H1 (cell line): ENCODE measurements around the gene TCAP. TPM values are rescaled to one million over a fixed set of nuclear protein-coding genes. Genes with fewer than 3 reads are reported as not detected.

Source experiments
- CTCF ChIA-PET: fragments of 300-600 bp; sonication (Branson Sonifier 250); formaldehyde crosslinking; loops from one replicate; lab custom pipeline; 2021; ENCODE audit not compliant: partially characterized antibody; lab: Charles Lee
- POLR2A ChIA-PET: fragments of 300-600 bp; sonication (Branson Sonifier 250); formaldehyde crosslinking; loops from one replicate; lab custom pipeline; 2021; ENCODE audit warnings: inconsistent platforms; ENCODE audit not compliant: partially characterized antibody; lab: Charles Lee
- DNase-seq, 2 experiments: peaks; one replicate each; pipeline versions ENCODE4 v3.0.0 to v3.0.0-alpha.2; 2010 to 2022; ENCODE audit warnings: low spot score in 2 of 2, low read depth in 1 of 2, mixed read lengths in 1 of 2
- FAIRE-seq: peaks from 2 replicates; lab custom pipeline; 2011; peaks lifted over from hg19 to GRCh38; lab: Jason Lieb, UNC
- H2AFZ ChIP-seq: 2 replicates; pipeline ENCODE4 v1.8.1; 2012; ENCODE audit warnings: low read length, inconsistent platforms
- H2AK5ac ChIP-seq: 2 replicates; pipeline ENCODE4 v1.6.1; 2013; ENCODE audit warnings: low read depth, low read length
- H2BK120ac ChIP-seq: replicated peaks from 2 replicates; pipeline ENCODE3; 2013; ENCODE audit warnings: low read depth, low read length, inconsistent platforms
- H2BK12ac ChIP-seq: 2 replicates; pipeline ENCODE4 v1.6.1; 2013; ENCODE audit warnings: low read depth, low read length
- H2BK15ac ChIP-seq: 2 replicates; pipeline ENCODE4 v1.6.1; 2013; ENCODE audit warnings: low read length
- H2BK20ac ChIP-seq: 2 replicates; pipeline ENCODE4 v1.6.1; 2013; ENCODE audit warnings: low read length
- H2BK5ac ChIP-seq: 2 replicates; pipeline ENCODE4 v1.6.1; 2013; ENCODE audit warnings: low read depth, low read length
- H3K14ac ChIP-seq: 2 replicates; pipeline ENCODE4 v1.6.1; 2013; ENCODE audit warnings: inconsistent platforms; ENCODE audit not compliant: insufficient read length
- H3K18ac ChIP-seq: 2 replicates; pipeline ENCODE4 v1.6.1; 2013; ENCODE audit warnings: low read length; ENCODE audit errors: extremely low read depth
- H3K23ac ChIP-seq: 2 replicates; pipeline ENCODE4 v1.6.1; 2013; ENCODE audit warnings: inconsistent platforms; ENCODE audit not compliant: insufficient read length
- H3K23me2 ChIP-seq: 2 replicates; pipeline ENCODE4 v1.6.1; 2013; ENCODE audit warnings: low read depth, low read length
- H3K27ac ChIP-seq: 2 replicates; pipeline ENCODE4 v1.6.1; 2011; ENCODE audit warnings: low read depth, low read length, inconsistent platforms
- H3K27me3 ChIP-seq, 4 experiments: replicated peaks in 1 of 4; 1 replicate in 1 of 4; 2 replicates in 3 of 4; pipeline versions ENCODE4 v1.6.1 to v1.8.1; 2011 to 2013; ENCODE audit warnings: low read length in 3 of 4, mild to moderate bottlenecking in 3 of 4, inconsistent platforms in 2 of 4, mixed read lengths in 2 of 4, moderate library complexity in 1 of 4; ENCODE audit not compliant: control insufficient read depth in 3 of 4, insufficient read depth in 3 of 4; ENCODE audit errors: extremely low read depth in 1 of 4
- H3K36me3 ChIP-seq, 4 experiments: 2 replicates each; pipeline versions ENCODE4 v1.6.1 to v1.8.1; 2011 to 2013; ENCODE audit warnings: mild to moderate bottlenecking in 4 of 4, low read length in 3 of 4, moderate library complexity in 2 of 4, control low read depth in 1 of 4, inconsistent platforms in 1 of 4; ENCODE audit not compliant: insufficient read depth in 4 of 4, control insufficient read depth in 2 of 4
- H3K4ac ChIP-seq: replicated peaks from 2 replicates; pipeline ENCODE3; 2013; ENCODE audit warnings: low read length, low read depth, mixed read lengths, inconsistent platforms; ENCODE audit not compliant: insufficient read length
- H3K4me1 ChIP-seq, 4 experiments: replicated peaks in 1 of 4; 1 replicate in 1 of 4; 2 replicates in 3 of 4; pipeline versions ENCODE4 v1.6.1 to v1.8.1; 2011 to 2013; ENCODE audit warnings: low read length in 3 of 4, inconsistent platforms in 2 of 4, mixed read lengths in 1 of 4; ENCODE audit not compliant: insufficient read depth in 4 of 4, control insufficient read depth in 3 of 4
- H3K4me2 ChIP-seq, 2 experiments: 2 replicates each; pipeline versions ENCODE4 v1.6.1 to v1.8.1; 2011 to 2013; ENCODE audit warnings: low read depth in 2 of 2, low read length in 2 of 2, control low read depth in 1 of 2, inconsistent platforms in 1 of 2, mild to moderate bottlenecking in 1 of 2; ENCODE audit not compliant: insufficient read depth in 1 of 2
- H3K4me3 ChIP-seq, 4 experiments: fragments of 200-600, 300-600 bp in 1 of 4; sonication (generic), shearing (Covaris generic), sonication (Bioruptor Twin) in 1 of 4; 2 replicates each; pipeline versions ENCODE4 v1.5.1 to v1.8.1; 2011 to 2016; ENCODE audit warnings: low read length in 4 of 4, low read depth in 3 of 4, control low read depth in 2 of 4, inconsistent platforms in 2 of 4, mild to moderate bottlenecking in 2 of 4, mixed read lengths in 1 of 4, moderate library complexity in 1 of 4; ENCODE audit not compliant: insufficient read depth in 2 of 4; ENCODE audit errors: extremely low read depth in 1 of 4
- H3K56ac ChIP-seq: replicated peaks from 2 replicates; pipeline ENCODE3; 2013; ENCODE audit warnings: low read depth, mild to moderate bottlenecking, mixed read lengths, low read length, inconsistent platforms; ENCODE audit not compliant: insufficient read length
- H3K79me1 ChIP-seq: 2 replicates; pipeline ENCODE4 v1.6.1; 2013; ENCODE audit warnings: low read depth, low read length, control low read depth
- H3K79me2 ChIP-seq, 2 experiments: 2 replicates each; pipeline versions ENCODE4 v1.6.1 to v1.8.1; 2012 to 2013; ENCODE audit warnings: low read length in 2 of 2, mild to moderate bottlenecking in 2 of 2, inconsistent platforms in 1 of 2; ENCODE audit not compliant: insufficient read depth in 2 of 2, control insufficient read depth in 1 of 2
- H3K9ac ChIP-seq, 4 experiments: replicated peaks in 1 of 4; 1 replicate in 1 of 4; 2 replicates in 3 of 4; pipeline versions ENCODE4 v1.6.1 to v1.8.1; 2011 to 2013; ENCODE audit warnings: low read depth in 3 of 4, low read length in 3 of 4, control low read depth in 2 of 4, mild to moderate bottlenecking in 2 of 4, moderate library complexity in 2 of 4, inconsistent platforms in 1 of 4; ENCODE audit errors: extremely low read depth in 1 of 4
- H3K9me3 ChIP-seq, 2 experiments: 2 replicates each; pipeline versions ENCODE4 v1.6.1 to v1.8.1; 2012 to 2013; ENCODE audit warnings: mild to moderate bottlenecking in 2 of 2, moderate library complexity in 2 of 2, control low read depth in 1 of 2, inconsistent platforms in 1 of 2, low read depth in 1 of 2, low read length in 1 of 2, mixed read lengths in 1 of 2; ENCODE audit not compliant: insufficient read depth in 2 of 2
- H4K20me1 ChIP-seq, 2 experiments: replicated peaks in 1 of 2; 2 replicates each; pipeline versions ENCODE3 to v1.8.1; 2011 to 2013; ENCODE audit warnings: inconsistent platforms in 2 of 2, low read length in 2 of 2, mild to moderate bottlenecking in 1 of 2; ENCODE audit not compliant: insufficient read depth in 2 of 2, control insufficient read depth in 1 of 2
- H4K5ac ChIP-seq: 2 replicates; pipeline ENCODE4 v1.6.1; 2013; ENCODE audit warnings: low read length, low read depth, mixed read lengths, inconsistent platforms; ENCODE audit not compliant: insufficient read length
- H4K8ac ChIP-seq: 2 replicates; pipeline ENCODE4 v1.8.0; 2013; ENCODE audit warnings: mild to moderate bottlenecking, moderate library complexity, low read length, inconsistent platforms; ENCODE audit not compliant: insufficient read depth; ENCODE audit errors: extremely low read depth
- H4K91ac ChIP-seq: replicated peaks from 2 replicates; pipeline ENCODE3; 2013; ENCODE audit warnings: low read length, mixed read lengths, inconsistent platforms; ENCODE audit not compliant: insufficient read length
- ASH2L ChIP-seq: fragments of 200-600, 300-600 bp; sonication (generic); IDR thresholded peaks from one replicate; pipeline ENCODE4 v1.7.1; 2017; ENCODE audit warnings: low read length
- CBX8 ChIP-seq: fragments of 300-800, 300-1000 bp; sonication (generic); IDR thresholded peaks from 2 replicates; pipeline ENCODE4 v1.7.1; 2016; ENCODE audit warnings: low read depth, low read length, borderline replicate concordance
- CEBPB ChIP-seq: IDR thresholded peaks from 2 replicates; pipeline ENCODE4 v1.6.1; 2012; ENCODE audit warnings: low read depth, low read length
- CHD2 ChIP-seq: IDR thresholded peaks from 2 replicates; pipeline ENCODE4 v1.6.1; 2012; ENCODE audit warnings: low read length, improper control_type of control experiment
- CTBP2 ChIP-seq: IDR thresholded peaks from 2 replicates; pipeline ENCODE4 v1.7.0; 2011; ENCODE audit warnings: borderline replicate concordance, mild to moderate bottlenecking, moderate library complexity, mixed read lengths, low read length; ENCODE audit not compliant: insufficient read depth, insufficient read length
- EGR1 ChIP-seq: IDR thresholded peaks from 2 replicates; pipeline ENCODE4 v1.6.1; 2011; ENCODE audit warnings: low read depth, low read length, borderline replicate concordance
- HDAC2 ChIP-seq, 2 experiments: fragments of 300-600 bp in 1 of 2; sonication (generic) in 1 of 2; IDR thresholded peaks; 2 replicates each; pipeline ENCODE4 v1.6.1; 2011 to 2012; ENCODE audit warnings: low read depth in 2 of 2, low read length in 2 of 2, mild to moderate bottlenecking in 2 of 2, moderate library complexity in 2 of 2, borderline replicate concordance in 1 of 2, inconsistent platforms in 1 of 2
- RAD21 ChIP-seq, 2 experiments: IDR thresholded peaks in 1 of 2; conservative IDR thresholded peaks in 1 of 2; 2 replicates each; pipeline ENCODE4 v1.6.1; 2011; ENCODE audit warnings: low read depth in 2 of 2, low read length in 2 of 2, improper control_type of control experiment in 1 of 2, inconsistent platforms in 1 of 2, mild to moderate bottlenecking in 1 of 2, moderate library complexity in 1 of 2
- SAP30 ChIP-seq: fragments of 300-600 bp; sonication (generic); IDR thresholded peaks from 2 replicates; pipeline ENCODE4 v1.7.1; 2012; ENCODE audit warnings: low read length, moderate library complexity, mild to moderate bottlenecking, inconsistent platforms; ENCODE audit not compliant: insufficient read depth, insufficient replicate concordance
- SP1 ChIP-seq: IDR thresholded peaks from 2 replicates; pipeline ENCODE4 v1.6.1; 2011; ENCODE audit warnings: low read depth, low read length
- SUZ12 ChIP-seq: fragments of 200-600 bp; sonication (generic); IDR thresholded peaks from 2 replicates; pipeline ENCODE4 v1.6.1; 2012; ENCODE audit warnings: mild to moderate bottlenecking, inconsistent platforms, low read length, moderate library complexity, mixed read lengths
- TBP ChIP-seq: IDR thresholded peaks from 2 replicates; pipeline ENCODE4 v1.6.1; 2011; ENCODE audit warnings: low read depth, low read length, improper control_type of control experiment
- TCF12 ChIP-seq: IDR thresholded peaks from 2 replicates; pipeline ENCODE4 v1.6.1; 2011; ENCODE audit warnings: low read depth, mild to moderate bottlenecking, low read length
- WGBS, 2 experiments: shearing (Covaris generic) in 1 of 2; methylation state at CpG; one replicate each; pipeline versions ENCODE4 v1.1.6 to v1.1.7; 2013 to 2015; ENCODE audit warnings: low lambda C conversion rate in 2 of 2, mixed read lengths in 2 of 2, inconsistent platforms in 1 of 2, low coverage in 1 of 2, missing lambda C conversion rate in 1 of 2; ENCODE audit not compliant: insufficient replicate concordance in 2 of 2, insufficient coverage in 1 of 2, insufficient read length in 1 of 2; ENCODE audit errors: extremely low coverage in 1 of 2, missing lambda C conversion rate in 1 of 2; 5-methylcytosine and 5-hydroxymethylcytosine counted together
- polyA plus RNA-seq, 7 experiments: library from polyadenylated mRNA; depleted of rRNA in 3 of 7; stranded (reverse) in 5 of 7; unstranded in 2 of 7; fragments of >200 nt in 5 of 7; fragments of 200-250 nt in 2 of 7; gene quantifications; 1 replicate in 5 of 7; 2 replicates in 1 of 7; 4 replicates in 1 of 7; pipeline versions ENCODE4 v1.2.1 to v1.2.3, GENCODE V29; 2011 to 2013; ENCODE audit warnings: missing spikeins in 2 of 7, mixed read lengths in 2 of 7
- total RNA-seq: library from RNA; stranded (reverse); fragmentation: NEBNext Ultra II Directional; extraction: Animal tissue kit (Norgen Biotek cat#: 25700); gene quantifications from 2 replicates; pipeline ENCODE4 v1.2.1, GENCODE V29; 2021

Gene TCAP
- total and polyA plus RNA-seq, 2 of the 8 experiments (the other 6 are each of a cell fraction or from before 2014, with no cell fraction given), result 0.82 to 1.4 TPM

DNA sequence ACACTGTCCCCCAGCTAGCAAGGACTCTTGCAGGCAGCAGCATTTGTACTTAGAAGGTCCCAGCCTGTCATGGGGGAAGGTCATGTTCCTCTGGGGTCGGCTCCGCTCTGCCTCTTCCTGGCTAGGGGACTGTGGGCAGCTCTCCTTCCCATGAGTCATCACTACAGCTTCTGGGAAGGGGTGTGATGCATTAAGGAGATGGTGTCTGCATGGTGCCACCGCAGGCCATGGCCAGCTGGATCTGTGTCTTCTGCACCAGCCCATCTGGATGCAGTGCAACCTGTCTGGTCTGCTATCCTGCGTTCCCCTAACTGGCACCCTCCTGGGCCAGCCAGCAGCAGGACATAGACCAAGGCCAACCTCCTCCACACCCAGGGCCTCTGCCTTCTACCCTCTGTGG is 21.9 kb upstream of the TCAP start:
- no peak overlapping the region; a peak in 1 of 7 replicates for H3K9ac ChIP-seq
- H3K36me3 ChIP-seq, result no peaks in the 10 kb centered on the region
- peaks cover 3 to 26% of the 10 kb centered on the region in 2 experiments for H4K20me1 ChIP-seq
- no peak overlapping the region for H4K91ac ChIP-seq
- H3K79me2 ChIP-seq, result peaks cover 6 to 72% of the 10 kb centered on the region in 2 experiments
- no peaks in the 10 kb centered on the region; the same call in none of the 2 replicates for H3K23me2 ChIP-seq
- 88% methylated on average over 4 of the region's 4 CpGs; no CpG with 5 or more reads in 1 of the 2 experiments for WGBS, 2 experiments
- FAIRE-seq (no peak), DNase-seq (no peak)
- H4K5ac ChIP-seq, result no peak overlapping the region
- no peak overlapping the region for H3K14ac ChIP-seq
- H2AFZ ChIP-seq, result no peak overlapping the region
- H2AK5ac ChIP-seq, result peak overlapping the region; percentile 75
- no peak overlapping the region for H3K4me3 ChIP-seq
- H2BK5ac ChIP-seq, result no peak overlapping the region
- no peak overlapping the region for H3K23ac ChIP-seq
- peaks cover 40% of the 10 kb centered on the region for H3K79me1 ChIP-seq
- H2BK20ac ChIP-seq, result no peak overlapping the region
- 0 out of 2 replicates have a peak overlapping the region, but pooled peaks have one; percentile 12 for H2BK12ac ChIP-seq
- H3K18ac ChIP-seq, result no peak overlapping the region
- ChIA-PET POLR2A (interaction anchor here (0.6 to 7.7 kb wide), 5 partner anchors 10 to 26 kb away, joined by 3 to 39 read pairs (median 3); no protein-coding TSS in a partner anchor), CTCF (interaction anchor here (9.0 to 49.2 kb wide), 3 partner anchors 9 to 42 kb away, joined by 133 to 1885 read pairs (median 1096); partner anchors contain the start of genes ERBB2, PGAP3, PNMT and PPP1R1B)
- H3K4ac ChIP-seq, result no peak overlapping the region
- peaks cover 7 to 21% (median 12%) of the 10 kb centered on the region in 4 experiments for H3K4me1 ChIP-seq
- H2BK120ac ChIP-seq, result no peak overlapping the region
- H3K27ac ChIP-seq, result no peak overlapping the region
- peak overlapping the region; percentile 84; the same call in 1 of the 2 replicates for H2BK15ac ChIP-seq
- no peak overlapping the region for H3K56ac ChIP-seq
- H4K8ac ChIP-seq, result 0 out of 2 replicates have a peak overlapping the region, but pooled peaks have one; percentile 7
- no peaks in the 10 kb centered on the region for H3K9me3 ChIP-seq
- H3K4me2 ChIP-seq, result no peak overlapping the region
- H3K27me3 ChIP-seq, result no peaks in the 10 kb centered on the region
- TF ChIP-seq TCF12 (no peak), CBX8 (no peak), HDAC2 (IDR thresholded peaks at IDR 0.05; ENCODE audit: borderline replicate concordance in 1 of 2, low read depth in 2 of 2, low read length in 2 of 2) (no peak), ASH2L (no peak), CEBPB (no peak), SAP30 (no peak), RAD21 (IDR thresholded peaks at IDR 0.05 in 1 of 2, conservative IDR thresholded peaks at IDR 0.05 in 1 of 2; ENCODE audit: low read depth in 2 of 2, low read length in 2 of 2) (no peak), CHD2 (no peak), TBP (no peak), EGR1 (no peak), SP1 (no peak), SUZ12 (no peak), CTBP2 (no peak)
